ENCODE measurements around the gene CPE.

DNA sequence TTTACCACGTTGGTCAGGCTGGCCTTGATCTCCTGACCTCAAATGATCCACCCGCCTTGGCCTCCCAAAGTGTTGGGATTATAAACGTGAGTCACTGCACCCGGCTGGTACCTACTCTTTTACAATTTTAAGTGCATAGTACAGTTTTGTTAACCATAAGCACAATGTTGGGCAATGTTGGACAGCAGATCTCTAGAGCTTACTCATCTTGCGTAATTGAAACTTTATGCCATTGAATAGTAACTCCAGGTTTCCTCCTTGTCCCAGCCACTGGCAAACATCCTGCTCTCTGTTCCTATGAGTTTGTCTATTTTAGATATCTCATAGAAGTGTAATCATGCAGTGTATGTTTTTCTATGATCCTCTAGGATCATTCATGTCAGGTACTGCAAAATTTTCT lies 9.3 kb upstream of the CPE start:
- no peak for TF ChIP-seq TAF1 (IDR thresholded peaks at IDR 0.05; ENCODE audit: borderline replicate concordance, insufficient read depth, low read length)
- TF ChIP-seq REST (IDR thresholded peaks at IDR 0.05; ENCODE audit: insufficient read depth in 1 of 2, low read depth in 2 of 2, low read length in 2 of 2), result no peak
- no peak for TF ChIP-seq POLR2AphosphoS5 (IDR thresholded peaks at IDR 0.05; ENCODE audit: low read depth, low read length)
- TF ChIP-seq SIN3A (IDR thresholded peaks at IDR 0.05; ENCODE audit: borderline replicate concordance, insufficient read depth, low read length), result no peak
- TF ChIP-seq FOXP2 (optimal IDR thresholded peaks at IDR 0.05; ENCODE audit: borderline replicate concordance, extremely low read depth, extremely low read length, insufficient read depth), result no peak

Data from PFSK-1 (cell line).